HEK293 (cell line): Measurements from ENCODE around the gene COP1.
A peak's percentile ranks its signal among the peaks of the same experiment; 100 is the strongest.

Experiments
- CTCF ChIA-PET: fragments of 350-600 bp; formaldehyde crosslinking; extraction: SDS; loops from one replicate; lab custom pipeline; 2021; ENCODE audit warnings: antibody characterized with exemption; lab: Yijun Ruan, JAX
- POLR2A ChIA-PET: fragments of 300-600 bp; formaldehyde crosslinking; extraction: SDS; loops from one replicate; lab custom pipeline; 2020; ENCODE audit warnings: antibody characterized with exemption, inconsistent platforms; lab: Yijun Ruan, JAX
- H3K27ac ChIP-seq: fragments of 200-500 bp; sonication (Bioruptor generic); 2 replicates; pipeline ENCODE4 v1.5.1; 2014; ENCODE audit warnings: low read depth, low read length, control low read depth, inconsistent platforms; ENCODE audit errors: extremely low read depth
- H3K36me3 ChIP-seq, 2 experiments: fragments of 200-500 bp in 1 of 2; sonication (Bioruptor generic) in 1 of 2; 1 replicate in 1 of 2; 2 replicates in 1 of 2; pipeline ENCODE4 v1.5.1; 2014 to 2017; ENCODE audit warnings: inconsistent platforms in 2 of 2, low read length in 2 of 2; ENCODE audit not compliant: control insufficient read depth in 2 of 2, insufficient read depth in 1 of 2
- H3K4me1 ChIP-seq: fragments of 200-500 bp; sonication (Bioruptor generic); 2 replicates; pipeline ENCODE4 v1.5.1; 2014; ENCODE audit warnings: mild to moderate bottlenecking, low read length, inconsistent platforms; ENCODE audit not compliant: control insufficient read depth, insufficient read depth
- H3K4me3 ChIP-seq: 2 replicates; pipeline ENCODE4 v1.5.1; 2011; ENCODE audit warnings: low read depth, mild to moderate bottlenecking, control low read depth, low read length, moderate library complexity
- H3K9me3 ChIP-seq: fragments of 200-500 bp; sonication (Bioruptor generic); 2 replicates; pipeline ENCODE4 v1.5.1; 2014; ENCODE audit warnings: low read depth, low read length, inconsistent platforms; ENCODE audit not compliant: control insufficient read depth, insufficient read depth
- CTCF ChIP-seq: fragments of 450-650 bp; formaldehyde crosslinking; IDR thresholded peaks from 2 replicates; pipeline ENCODE4 v1.5.1; 2016; ENCODE audit warnings: missing biosample characterization, missing genetic modification characterization
- HOXD13 ChIP-seq: sonication (generic); formaldehyde crosslinking; IDR thresholded peaks from 2 replicates; pipeline ENCODE4 v1.8.0; 2022; ENCODE audit warnings: missing genetic modification reagents, borderline replicate concordance
- INSM2 ChIP-seq: fragments of 450-650 bp; formaldehyde crosslinking; IDR thresholded peaks from 2 replicates; pipeline ENCODE4 v1.5.1; 2016; ENCODE audit warnings: missing biosample characterization, missing genetic modification characterization
- KLF1 ChIP-seq: fragments of 450-650 bp; formaldehyde crosslinking; IDR thresholded peaks from 2 replicates; pipeline ENCODE4 v1.5.1; 2016; ENCODE audit warnings: missing biosample characterization, missing genetic modification characterization
- KLF10 ChIP-seq: fragments of 450-650 bp; IDR thresholded peaks from 2 replicates; pipeline ENCODE4 v1.5.1; 2018; ENCODE audit warnings: missing biosample characterization, mild to moderate bottlenecking, missing genetic modification characterization
- KLF7 ChIP-seq: fragments of 450-650 bp; formaldehyde crosslinking; IDR thresholded peaks from 2 replicates; pipeline ENCODE4 v1.5.1; 2016; ENCODE audit warnings: missing biosample characterization, missing genetic modification characterization, borderline replicate concordance
- KLF8 ChIP-seq: fragments of 450-650 bp; formaldehyde crosslinking; IDR thresholded peaks from 2 replicates; pipeline ENCODE4 v1.5.1; 2016; ENCODE audit warnings: missing biosample characterization, missing genetic modification characterization
- SP7 ChIP-seq: fragments of 450-650 bp; formaldehyde crosslinking; IDR thresholded peaks from 2 replicates; pipeline ENCODE4 v1.5.1; 2016; ENCODE audit warnings: missing biosample characterization, missing genetic modification characterization
- TSHZ1 ChIP-seq: fragments of 450-650 bp; formaldehyde crosslinking; IDR thresholded peaks from 2 replicates; pipeline ENCODE4 v1.5.1; 2016; ENCODE audit warnings: missing biosample characterization, missing genetic modification characterization, borderline replicate concordance
- ZBTB21 ChIP-seq: fragments of 450-650 bp; formaldehyde crosslinking; IDR thresholded peaks from 2 replicates; pipeline ENCODE4 v1.5.1; 2017; ENCODE audit warnings: missing biosample characterization, missing genetic modification characterization
- ZFHX2 ChIP-seq: fragments of 450-650 bp; formaldehyde crosslinking; conservative IDR thresholded peaks from 2 replicates; pipeline ENCODE4 v1.5.1; 2016; ENCODE audit warnings: missing biosample characterization, missing genetic modification characterization
- ZNF202 ChIP-seq: fragments of 450-650 bp; formaldehyde crosslinking; IDR thresholded peaks from 2 replicates; pipeline ENCODE4 v1.5.1; 2016; ENCODE audit warnings: missing biosample characterization, missing genetic modification characterization, borderline replicate concordance
- ZNF23 ChIP-seq: fragments of 450-650 bp; formaldehyde crosslinking; IDR thresholded peaks from 2 replicates; pipeline ENCODE4 v1.5.1; 2016; ENCODE audit warnings: missing biosample characterization, missing genetic modification characterization, borderline replicate concordance
- ZNF239 ChIP-seq: fragments of 450-650 bp; formaldehyde crosslinking; IDR thresholded peaks from 2 replicates; pipeline ENCODE4 v1.5.1; 2016; ENCODE audit warnings: missing biosample characterization, missing genetic modification characterization
- ZNF26 ChIP-seq: fragments of 450-650 bp; formaldehyde crosslinking; IDR thresholded peaks from 2 replicates; pipeline ENCODE4 v1.5.1; 2016; ENCODE audit warnings: missing biosample characterization, missing genetic modification characterization
- ZNF366 ChIP-seq: fragments of 450-650 bp; formaldehyde crosslinking; conservative IDR thresholded peaks from 2 replicates; pipeline ENCODE4 v1.5.1; 2016; ENCODE audit warnings: missing biosample characterization, missing genetic modification characterization
- ZNF518A ChIP-seq: fragments of 450-650 bp; formaldehyde crosslinking; conservative IDR thresholded peaks from 2 replicates; pipeline ENCODE4 v1.5.1; 2016; ENCODE audit warnings: low read depth, missing biosample characterization, missing genetic modification characterization
- ZNF561 ChIP-seq: fragments of 450-650 bp; IDR thresholded peaks from 2 replicates; pipeline ENCODE4 v1.5.1; 2018; ENCODE audit warnings: missing biosample characterization, missing genetic modification characterization, borderline replicate concordance
- ZNF596 ChIP-seq: fragments of 450-650 bp; IDR thresholded peaks from 2 replicates; pipeline ENCODE4 v1.5.0; 2018; ENCODE audit warnings: missing biosample characterization, mild to moderate bottlenecking, missing genetic modification characterization, moderate library complexity
- ZNF629 ChIP-seq: fragments of 450-650 bp; formaldehyde crosslinking; IDR thresholded peaks from 2 replicates; pipeline ENCODE4 v1.5.1; 2017; ENCODE audit warnings: missing biosample characterization, missing genetic modification characterization
- ZNF692 ChIP-seq: fragments of 450-650 bp; formaldehyde crosslinking; IDR thresholded peaks from 2 replicates; pipeline ENCODE4 v1.5.1; 2016; ENCODE audit warnings: missing biosample characterization, missing genetic modification characterization
- ZNF843 ChIP-seq: fragments of 450-650 bp; formaldehyde crosslinking; IDR thresholded peaks from 2 replicates; pipeline ENCODE4 v1.5.1; 2016; ENCODE audit warnings: missing biosample characterization, missing genetic modification characterization

Gene COP1

GRCh38 chr1:176243746-176244145, 36.7 kb upstream of the COP1 start (continued):
- no peak for TF ChIP-seq ZNF23 (tag by site-specific recombination)
- no peak for TF ChIP-seq ZNF26 (tag by site-specific recombination)
- no peak for TF ChIP-seq KLF7
- TF ChIP-seq KLF1: no peak

GRCh38 chr1:176241385-176242015, 34.4 kb upstream of the COP1 start:
- Histone ChIP-seq H3K9me3 (no peaks in the 10 kb centered on the region), H3K27ac (no peak overlapping the region), H3K4me3 (no peak overlapping the region), H3K4me1 (no peaks in the 10 kb centered on the region), H3K36me3 (no peaks in the 10 kb centered on the region)
- ChIA-PET POLR2A (no interaction called here), CTCF (no interaction called here)
- no peak for TF ChIP-seq ZNF202
- TF ChIP-seq ZNF561 (tag by site-specific recombination): no peak
- peak; percentile 32; the same call in 1 of the 2 replicates for TF ChIP-seq ZNF692
- TF ChIP-seq ZNF366 (tag by site-specific recombination): no peak
- TF ChIP-seq CTCF: no peak
- no peak for TF ChIP-seq KLF10 (tag by site-specific recombination)
- TF ChIP-seq ZNF629: peak; percentile 18; the same call in 1 of the 2 replicates
- no peak for TF ChIP-seq HOXD13 (CRISPR knock-in tag)
- peak; percentile 60; the same call in 1 of the 2 replicates for TF ChIP-seq ZBTB21 (tag by site-specific recombination)
- TF ChIP-seq ZNF239 (tag by site-specific recombination): no peak
- TF ChIP-seq INSM2 (tag by site-specific recombination): no peak
- no peak for TF ChIP-seq ZNF596
- no peak for TF ChIP-seq TSHZ1 (tag by site-specific recombination)
- no peak for TF ChIP-seq ZFHX2
- TF ChIP-seq ZNF843 (tag by site-specific recombination): no peak
- TF ChIP-seq ZNF518A: peak; percentile 64
- TF ChIP-seq KLF8 (tag by site-specific recombination): no peak
- peak; percentile 41; the same call in 1 of the 2 replicates for TF ChIP-seq SP7 (tag by site-specific recombination)
